ENCODE measurements around the gene CHRDL2. TPM values are rescaled to one million over a fixed set of nuclear protein-coding genes. Genes with fewer than 3 reads are reported as not detected.

Gene CHRDL2
- total and polyA plus RNA-seq, 2 of the 4 experiments (the other 2 are of a cell fraction): 0.80 TPM; not detected in 1

DNA sequence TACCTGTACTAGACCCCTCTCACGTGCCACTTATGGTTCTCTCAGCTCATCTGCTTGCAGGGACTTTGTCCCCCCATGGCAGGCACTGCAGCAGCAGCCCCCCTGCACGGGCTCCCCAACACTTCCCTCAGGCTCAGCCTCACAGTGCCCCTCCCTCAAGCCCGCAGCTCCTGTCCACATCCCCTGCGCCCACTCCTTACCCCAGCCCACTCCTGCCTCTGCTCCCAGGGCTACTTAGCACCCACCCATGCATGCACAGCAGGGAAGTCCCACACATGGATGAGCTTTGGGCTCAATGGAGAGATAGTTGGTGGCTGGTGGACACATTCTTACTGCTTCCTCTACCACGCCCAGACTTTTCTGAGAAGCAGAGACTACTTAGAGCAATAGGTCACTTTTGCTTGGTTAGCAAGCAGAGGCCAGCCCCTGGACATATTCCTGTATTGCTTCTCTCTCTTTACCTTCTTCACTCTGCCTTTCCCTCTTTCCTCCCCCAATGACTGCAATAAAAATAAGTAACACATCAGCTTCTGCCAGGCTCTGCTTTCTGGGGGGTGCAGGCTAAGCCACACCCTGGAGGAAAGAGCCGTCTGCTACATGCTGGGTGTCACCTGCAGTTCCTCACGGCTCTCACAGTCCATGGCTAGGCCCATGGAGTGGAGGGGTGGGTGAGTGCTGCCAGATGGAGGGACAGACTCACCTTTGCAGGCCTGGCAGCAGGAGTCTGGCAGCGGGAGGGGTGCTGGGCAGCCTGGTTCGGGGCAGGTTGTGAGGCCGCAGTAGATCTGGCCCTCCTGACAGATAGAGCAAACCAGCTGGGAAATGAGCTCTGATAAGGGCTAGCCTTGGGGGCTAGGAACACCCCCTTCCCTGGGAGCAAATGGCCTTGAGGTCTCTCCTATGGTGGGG is 23.4 kb downstream of the CHRDL2 start:
- intact Hi-C loops (cut with micrococcal nuclease): no loop called here
- Histone ChIP-seq H4K20me1 (ENCODE audit: insufficient read depth, low read length) (no peaks in the 10 kb centered on the region), H3K23ac (ENCODE audit: low read depth, low read length) (no peak overlapping the region), H3K9me1 (ENCODE audit: insufficient read depth, low read length) (no peaks in the 10 kb centered on the region), H3K18ac (ENCODE audit: low read depth, low read length) (peak overlapping the region; percentile 8; the same call in 1 of the 2 replicates), H2BK5ac (ENCODE audit: low read depth, low read length, poor library complexity, severe bottlenecking) (no peak overlapping the region), H3K4me3 (ENCODE audit: insufficient read depth, low read depth, low read length) (no peak overlapping the region), H3K79me1 (ENCODE audit: low read depth in 1 of 2, low read length in 2 of 2) (no peaks in the 10 kb centered on the region), H2BK15ac (ENCODE audit: low read depth, low read length) (no peak overlapping the region), H3K56ac (ENCODE audit: extremely low read depth, insufficient read depth, low read length) (no peak overlapping the region), H3K4me1 (ENCODE audit: control insufficient read depth, insufficient read depth, low read length) (peaks cover 10% of the 10 kb centered on the region; the same call in 1 of the 2 replicates), H3K4me2 (ENCODE audit: low read depth, low read length) (no peak overlapping the region), H3K27me3 (ENCODE audit: control insufficient read depth, insufficient read depth, low read length) (no peaks in the 10 kb centered on the region), H2AK9ac (replicated peaks; ENCODE audit: low read depth, low read length, poor library complexity) (no peak overlapping the region), H2BK20ac (ENCODE audit: low read depth, low read length) (no peak overlapping the region), H3K27ac (ENCODE audit: insufficient read depth, low read length) (no peak overlapping the region), H4K8ac (ENCODE audit: low read depth in 2 of 2, low read length in 2 of 2) (no peak overlapping the region), H3K9me3 (ENCODE audit: control insufficient read depth, insufficient read depth, low read length) (no peaks in the 10 kb centered on the region), H4K91ac (ENCODE audit: insufficient read depth, low read depth, low read length) (peak overlapping the region; percentile 4; the same call in 1 of the 2 replicates), H3K14ac (replicated peaks; ENCODE audit: low read depth, low read length) (no peak overlapping the region), H4K5ac (ENCODE audit: low read depth, low read length) (no peak overlapping the region; the same call in 1 of the 2 replicates), H3K4ac (ENCODE audit: low read depth, low read length) (no peak overlapping the region), H2AFZ (replicated peaks; ENCODE audit: low read length, poor library complexity) (no peak overlapping the region), H3K36me3 (ENCODE audit: control insufficient read depth, insufficient read depth, low read length) (no peaks in the 10 kb centered on the region), H2BK120ac (ENCODE audit: low read depth, low read length) (no peak overlapping the region), H3K9ac (ENCODE audit: low read depth, low read length) (no peak overlapping the region), H2AK5ac (ENCODE audit: low read depth, low read length) (peak overlapping the region; percentile 56)
- DNase-seq: no peak
- TF ChIP-seq BHLHE40 (IDR thresholded peaks at IDR 0.05; ENCODE audit: low read depth, low read length) (no peak), RAD21 (IDR thresholded peaks at IDR 0.05; ENCODE audit: low read length) (no peak), CEBPB (IDR thresholded peaks at IDR 0.05; ENCODE audit: low read depth, low read length) (no peak), FOS (IDR thresholded peaks at IDR 0.05; ENCODE audit: low read depth, low read length) (no peak)
- BruUV-seq (replicated peaks): no TSS peak
- in situ Hi-C loops (cut with MboI; ENCODE audit: low sequenced_read_pairs): no loop called here
- 67% methylated on average over 1 of the region's 10 CpGs; no CpG with 5 or more reads in 1 of the 2 experiments for WGBS, 2 experiments (ENCODE audit: extremely low coverage in 2 of 2, insufficient read length in 1 of 2)
- no peak for ATAC-seq (ENCODE audit: low read depth)
- ChIA-PET CTCF (no interaction called here), POLR2A (ENCODE audit: unreplicated experiment) (no interaction called here)
- dilution Hi-C loops (cut with HindIII; ENCODE audit: low sequenced_read_pairs, unreplicated experiment): no loop called here
